AG08395 (cell line): ENCODE measurements around the gene IQCH.

ENCODE experiments used
- DNase-seq: peaks from one replicate; pipeline ENCODE4 v3.0.0; 2012; ENCODE audit warnings: mixed read lengths, low spot score

The IQCH gene

GRCh38 chr15:67504796-67505195 is 250.2 kb downstream of the IQCH start:
- peak; percentile 71 for DNase-seq

GRCh38 chr15:67505675-67506572 is 251.3 kb downstream of the IQCH start:
- no peak for DNase-seq

- no peak for DNase-seq
Observed at GRCh38 chr15:67506775-67507747, 252.5 kb downstream of the IQCH start.

GRCh38 chr15:67508407-67508806 is 253.8 kb downstream of the IQCH start:
- no peak for DNase-seq

- no peak for DNase-seq
Observed at GRCh38 chr15:67509918-67510317, 255.3 kb downstream of the IQCH start.

GRCh38 chr15:67510597-67511190 is 256.1 kb downstream of the IQCH start:
- DNase-seq = peak; percentile 81

- no peak for DNase-seq
Observed at GRCh38 chr15:67511606-67512005, 257.0 kb downstream of the IQCH start.

GRCh38 chr15:67512140-67512539 is 257.6 kb downstream of the IQCH start:
- DNase-seq = no peak

GRCh38 chr15:67512933-67513714 is 258.5 kb downstream of the IQCH start:
- DNase-seq = no peak

GRCh38 chr15:67515090-67515489 is 260.5 kb downstream of the IQCH start:
- no peak for DNase-seq

- no peak for DNase-seq
Observed at GRCh38 chr15:67515557-67515956, 261.0 kb downstream of the IQCH start.

- DNase-seq = no peak
Observed at GRCh38 chr15:67520321-67521028, 265.9 kb downstream of the IQCH start.

GRCh38 chr15:67521029-67521782 is 266.6 kb downstream of the IQCH start, which contains the start of gene C15orf61:
Gene C15orf61, plus strand, starts transcription at chr15:67521131. Its CDS starts 118 bp downstream, at chr15:67521249.
- peak; percentile 95 for DNase-seq

GRCh38 chr15:67521783-67522568 is 267.4 kb downstream of the IQCH start:
- peak; percentile 46 for DNase-seq

- no peak for DNase-seq
Observed at GRCh38 chr15:67523330-67523729, 268.7 kb downstream of the IQCH start.

- DNase-seq = no peak
Observed at GRCh38 chr15:67524235-67524634, 269.6 kb downstream of the IQCH start.

GRCh38 chr15:67528513-67528912 is 273.9 kb downstream of the IQCH start:
- DNase-seq = no peak

GRCh38 chr15:67531379-67531914 is 276.9 kb downstream of the IQCH start:
- DNase-seq = peak; percentile 32

- no peak for DNase-seq
Observed at GRCh38 chr15:67533873-67534272, 279.3 kb downstream of the IQCH start.
